NCI-H345 treated with DMSO at 0.1 percent for 48 hours (cell line): Measurements from ENCODE around the gene FMN1.

ENCODE experiments used
- DNase-seq: peaks from one replicate; lab custom pipeline; 2025; ENCODE audit not compliant: unreplicated experiment; lab: John Stamatoyannopoulos, UW

Gene FMN1

GRCh38 chr15:32792436-32792835 lies 402.1 kb downstream of the FMN1 start:
- no peak for DNase-seq

DNA sequence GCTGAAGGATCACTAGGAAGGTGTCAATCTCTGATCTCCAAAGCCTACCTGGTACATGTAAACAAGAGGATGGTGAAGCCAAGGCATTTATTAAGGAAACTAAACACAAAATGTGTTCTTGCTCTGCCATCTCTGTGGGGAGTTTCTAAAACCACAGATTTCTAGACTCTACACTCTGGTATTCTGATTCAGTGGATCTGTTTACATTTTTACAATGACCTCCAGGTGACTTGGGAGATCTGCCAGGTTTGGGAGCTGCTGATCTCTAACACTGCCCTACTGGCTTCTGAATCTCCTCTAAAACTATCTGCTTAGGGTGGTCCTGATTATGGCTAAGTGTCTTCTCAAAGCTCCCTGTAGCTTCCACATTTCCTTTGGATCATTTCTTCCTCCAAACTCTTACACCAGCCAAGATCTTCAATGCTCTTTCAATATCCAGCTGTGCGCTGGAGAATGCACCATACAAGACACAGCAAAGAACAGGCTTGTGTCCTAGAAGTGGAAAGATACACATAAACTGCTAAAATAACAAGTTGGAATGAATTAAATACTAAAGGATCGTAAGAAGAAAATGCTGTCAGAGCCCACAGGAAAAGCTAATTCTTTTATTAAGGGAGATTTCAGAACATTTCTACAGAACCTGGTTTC lies 404.0 kb downstream of the FMN1 start:
- no peak for DNase-seq

DNA sequence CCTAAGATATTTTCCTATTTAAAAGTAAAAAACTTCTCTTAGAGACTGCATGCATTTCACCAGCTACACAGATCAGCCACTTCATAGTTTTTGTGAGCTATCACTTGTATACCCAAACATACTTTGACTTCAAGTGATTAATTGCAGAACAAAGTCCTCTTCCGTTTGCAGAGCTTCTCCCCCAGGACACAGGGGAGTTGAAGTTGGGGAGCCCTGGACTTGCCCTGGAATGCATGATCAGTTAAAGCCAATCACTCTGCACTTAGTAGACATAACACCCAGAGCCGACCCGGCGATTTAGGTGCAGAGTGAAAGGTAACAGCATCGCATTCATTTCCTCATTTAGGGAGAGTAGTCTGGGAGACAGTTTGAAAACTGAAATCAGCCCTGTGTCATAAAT lies 406.6 kb downstream of the FMN1 start:
- DNase-seq: no peak

DNA sequence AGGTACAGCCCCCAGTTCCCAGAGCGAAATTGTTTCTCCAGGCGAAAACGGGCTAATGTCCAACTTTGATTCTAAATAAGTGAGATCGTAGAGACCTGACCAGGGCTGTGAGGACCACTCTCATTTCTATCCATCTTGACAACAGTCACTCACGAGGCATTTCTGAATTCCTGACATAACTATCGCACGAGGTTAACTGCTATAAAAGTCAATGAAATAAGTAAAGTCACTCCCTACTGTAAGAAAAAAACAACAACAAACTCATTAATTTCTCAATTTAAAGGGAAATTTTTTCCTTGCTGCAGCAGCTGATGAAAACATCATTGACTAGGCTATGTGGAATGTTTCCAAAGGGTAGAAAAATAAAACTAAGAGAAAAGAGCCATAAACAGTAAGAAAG lies 407.6 kb downstream of the FMN1 start:
- no peak for DNase-seq

- no peak for DNase-seq
Measured at GRCh38 chr15:32784581-32784980, 409.9 kb downstream of the FMN1 start.

DNA sequence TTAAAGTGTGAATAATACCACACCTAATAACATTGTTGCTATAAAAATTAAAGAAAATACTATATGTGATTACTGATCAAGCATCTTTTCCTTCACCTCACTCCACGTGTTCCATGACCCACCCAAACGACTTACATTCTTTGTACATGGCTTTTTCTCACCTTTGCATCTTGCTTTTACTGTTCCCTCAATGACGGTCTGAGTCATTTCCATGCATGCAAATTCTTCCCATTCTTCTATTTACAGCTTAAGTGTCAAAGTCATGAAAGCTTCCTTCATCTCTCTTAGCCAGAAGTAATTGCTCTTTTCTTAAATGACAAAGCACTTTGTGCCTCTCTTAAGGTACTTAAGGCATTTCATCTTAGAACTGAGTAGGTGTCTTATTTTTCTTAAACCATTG lies 412.7 kb downstream of the FMN1 start:
- no peak for DNase-seq

DNA sequence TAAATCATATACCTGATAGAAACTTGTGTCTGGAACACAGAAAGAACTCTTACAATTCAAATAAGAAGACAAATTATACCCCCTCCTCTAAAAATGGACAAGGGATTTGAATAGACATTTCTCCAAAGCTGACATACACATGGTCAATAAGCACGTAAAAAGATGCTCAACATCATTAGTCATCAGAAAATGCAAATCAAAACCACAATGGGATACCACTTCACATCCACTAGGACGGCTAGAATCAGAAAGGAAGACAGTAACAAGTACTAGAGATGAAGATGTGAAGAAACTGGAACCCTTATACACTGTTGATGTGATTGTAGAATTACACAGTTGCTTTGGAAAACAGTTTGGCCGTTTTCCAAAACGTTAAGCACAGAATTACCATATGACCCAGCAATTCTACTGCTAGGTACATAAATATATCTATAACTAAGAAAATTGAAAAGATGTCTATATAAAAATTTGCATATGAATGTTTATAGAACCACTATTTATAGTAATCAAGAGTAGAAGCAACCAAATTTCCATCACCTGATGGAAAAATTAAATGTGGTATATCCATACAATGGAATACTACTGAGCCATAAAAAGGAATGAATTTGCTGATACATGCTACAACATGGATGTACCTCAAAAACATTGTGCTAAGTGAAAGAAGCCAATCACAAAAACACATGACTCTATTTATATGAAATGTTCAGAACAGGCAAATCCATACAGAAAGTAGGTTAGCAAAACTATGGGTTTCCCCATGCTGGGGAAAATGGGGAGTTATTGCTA lies 415.9 kb downstream of the FMN1 start:
- DNase-seq: no peak

DNA sequence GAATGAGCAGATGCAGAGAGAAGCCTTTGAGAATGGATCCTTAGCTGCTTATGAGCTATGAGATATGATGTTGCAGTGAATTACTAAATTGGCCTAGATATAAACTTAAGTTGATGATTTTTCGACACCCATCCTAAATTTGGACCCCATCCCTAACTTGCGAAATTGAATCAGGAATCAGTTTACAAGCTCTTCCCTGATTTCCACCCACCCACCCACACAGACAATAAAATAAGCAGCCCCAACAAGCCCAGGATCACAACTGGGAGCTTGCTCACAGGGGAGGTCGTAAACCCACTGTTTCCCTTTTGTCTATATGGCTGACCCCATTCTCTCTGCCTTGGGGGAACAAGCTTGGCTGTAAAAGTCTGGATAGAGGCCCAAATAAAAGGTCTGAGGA lies 419.4 kb downstream of the FMN1 start:
- DNase-seq: no peak

- DNase-seq: no peak
Measured at GRCh38 chr15:32774022-32774421, 420.5 kb downstream of the FMN1 start.

- no peak for DNase-seq
Measured at GRCh38 chr15:32767236-32767635, 427.3 kb downstream of the FMN1 start.

DNA sequence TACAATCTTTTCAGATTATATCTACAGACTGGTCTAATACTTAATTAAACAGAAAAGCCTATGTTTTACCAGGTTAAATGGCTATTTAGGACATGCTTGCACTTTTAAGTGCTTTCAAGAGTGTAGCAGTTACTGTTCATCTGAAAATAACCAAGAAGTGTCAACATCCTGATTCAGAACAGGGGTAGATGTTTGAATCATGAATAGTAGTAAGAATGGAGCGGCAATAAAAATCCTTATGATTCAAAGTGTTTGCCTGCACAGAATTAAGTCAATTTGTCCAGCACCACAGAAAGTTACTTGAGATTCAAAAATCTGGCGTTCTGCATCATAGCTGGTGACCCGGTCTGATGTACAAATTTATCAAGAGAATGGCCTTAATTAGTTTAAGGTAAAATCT lies 428.4 kb downstream of the FMN1 start:
- DNase-seq: no peak

DNA sequence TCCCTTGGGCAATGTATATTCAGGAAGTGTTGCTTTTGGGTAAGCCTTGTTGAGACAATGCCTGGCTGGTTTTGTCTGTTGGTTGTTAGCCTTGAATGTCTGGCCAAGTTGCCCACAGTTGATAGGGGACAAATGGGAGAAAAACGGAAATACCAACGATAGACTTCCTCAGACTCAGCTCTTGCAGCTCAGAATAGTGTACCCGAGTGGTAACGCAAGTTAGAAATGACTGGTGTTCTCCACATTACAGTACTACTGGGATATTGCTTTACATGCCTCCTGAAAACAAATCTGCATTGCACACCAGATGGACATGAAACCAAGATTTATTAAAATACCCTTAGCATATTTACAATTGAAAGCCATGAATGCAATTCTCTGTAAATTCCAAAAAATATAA lies 429.3 kb downstream of the FMN1 start:
- no peak for DNase-seq

- DNase-seq: no peak
Measured at GRCh38 chr15:32763295-32763694, 431.2 kb downstream of the FMN1 start.

DNA sequence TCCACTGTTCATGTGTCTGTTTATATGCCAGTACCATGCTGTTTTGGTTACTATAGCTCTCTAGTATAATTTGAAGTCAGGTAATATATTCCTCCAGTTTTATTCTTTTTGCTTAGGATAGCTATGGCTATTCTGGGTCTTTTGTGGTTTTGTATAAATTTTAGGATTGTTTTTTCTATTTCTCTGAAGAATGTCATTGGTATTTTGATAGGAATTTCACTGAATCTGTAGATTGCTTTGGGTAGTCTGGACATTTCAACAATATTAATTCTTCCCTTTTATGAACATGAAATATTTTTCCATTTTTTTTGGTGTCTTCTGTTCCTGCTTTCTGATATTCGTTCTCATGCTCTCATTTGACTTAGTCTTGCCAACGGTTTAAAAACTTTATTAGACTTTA lies 437.1 kb downstream of the FMN1 start:
- no peak for DNase-seq

GRCh38 chr15:32750979-32751378 lies 443.5 kb downstream of the FMN1 start:
- no peak for DNase-seq

- no peak for DNase-seq
Measured at GRCh38 chr15:32747921-32748342, 446.6 kb downstream of the FMN1 start.

GRCh38 chr15:32746116-32746857 lies 448.2 kb downstream of the FMN1 start:
- DNase-seq: no peak

DNA sequence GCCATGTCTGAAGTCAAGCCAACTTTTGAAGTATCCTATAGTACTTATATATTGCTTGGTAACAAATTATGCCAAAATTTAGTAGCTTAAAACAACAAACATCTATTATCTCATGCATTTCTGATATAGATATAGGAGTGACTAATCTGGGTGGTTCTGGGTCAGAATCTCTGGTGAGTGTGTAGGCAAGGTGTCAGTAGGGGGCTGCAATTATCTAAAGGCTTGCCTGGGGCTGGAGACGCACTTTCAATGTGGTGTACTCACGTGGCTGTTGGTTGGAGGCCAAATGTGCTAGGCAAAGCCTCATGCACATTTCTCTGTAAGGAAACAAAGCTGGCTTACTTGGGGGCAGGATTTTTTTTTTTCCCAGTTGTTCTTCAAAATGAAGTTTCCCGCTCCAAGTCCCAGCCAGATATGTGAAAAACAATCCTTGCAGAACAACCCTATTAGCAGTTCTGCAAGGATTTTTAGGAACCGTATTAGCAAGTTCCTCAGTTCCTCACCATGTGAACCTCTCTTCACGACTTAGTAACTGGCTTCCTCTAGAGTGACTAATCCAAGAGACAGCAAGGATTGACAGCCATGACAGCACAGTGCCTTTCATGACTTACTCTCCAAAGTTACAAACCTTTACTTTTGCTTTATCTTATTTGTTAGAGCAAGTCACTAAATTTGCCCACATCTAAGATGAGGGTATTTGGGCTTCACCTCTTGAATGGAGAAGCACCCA lies 450.9 kb downstream of the FMN1 start:
- no peak for DNase-seq

- DNase-seq: no peak
Measured at GRCh38 chr15:32739522-32740063, 454.9 kb downstream of the FMN1 start.

DNA sequence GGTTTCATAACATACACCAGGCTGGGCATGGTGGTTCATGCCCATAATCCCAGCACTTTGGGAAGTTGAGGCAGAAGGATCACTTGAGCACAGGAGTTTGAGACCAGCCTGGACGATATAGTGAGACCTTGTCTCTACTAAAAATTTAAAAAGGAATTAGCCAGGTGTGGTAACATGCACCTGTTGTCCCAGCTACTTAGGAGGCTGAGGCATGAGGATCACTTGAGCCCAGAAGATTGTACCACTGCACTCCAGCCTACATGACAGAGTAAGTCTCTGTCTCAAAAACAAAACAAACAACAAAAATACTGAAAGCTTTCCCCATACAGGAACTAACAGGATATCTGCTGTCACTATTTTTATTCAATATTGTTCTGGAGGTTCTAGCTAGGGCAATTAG lies 455.8 kb downstream of the FMN1 start:
- DNase-seq: no peak

- no peak for DNase-seq
Measured at GRCh38 chr15:32737304-32737703, 457.2 kb downstream of the FMN1 start.
